ENCODE results near the gene SPATA2.
"Not testable (repeated sequence)": the region's sequence is repeated elsewhere in the genome, so short reads cannot be mapped to it uniquely, and the experiment has no call there.

The SPATA2 gene

DNA sequence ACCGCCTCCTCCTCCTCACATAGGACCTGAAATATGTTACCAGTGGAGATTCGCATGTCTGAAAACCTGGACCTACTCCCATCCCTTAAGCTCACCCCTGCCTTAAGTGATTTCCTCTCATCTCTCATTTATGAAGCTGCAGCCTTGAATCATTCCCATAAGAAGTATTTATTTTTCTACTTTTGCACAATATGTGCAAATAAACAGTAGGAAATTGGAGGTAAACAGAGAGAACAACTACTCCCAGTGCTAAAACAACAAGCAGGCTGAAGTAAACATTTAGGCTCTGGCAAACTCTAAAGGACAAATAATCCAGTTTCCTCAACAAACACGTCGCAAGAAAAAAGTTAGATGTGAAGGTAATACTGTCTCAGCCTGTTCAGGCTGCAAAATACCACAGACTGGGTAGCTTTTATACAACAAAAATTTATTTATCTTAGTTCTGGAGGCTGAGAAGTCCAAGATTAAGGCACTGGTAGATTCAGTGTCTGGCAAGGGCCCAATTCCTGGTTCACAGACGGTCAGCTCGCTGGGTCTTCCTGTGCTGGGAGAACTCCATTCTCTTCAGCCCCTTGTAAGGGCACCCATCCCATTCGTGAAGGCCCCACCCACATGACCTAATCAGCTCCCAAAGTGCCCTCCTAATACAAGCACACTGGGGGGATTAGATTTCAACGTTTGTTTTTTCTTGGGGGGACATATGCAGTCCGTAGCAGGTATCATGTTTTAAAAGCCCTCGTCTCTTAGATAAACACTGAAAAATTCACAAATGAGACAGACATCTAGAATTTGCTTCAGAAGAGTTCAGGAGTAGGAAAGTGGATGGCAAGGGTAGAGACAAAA, 15.6 kb downstream of the SPATA2 start:
- DNase-seq = no peak

DNA sequence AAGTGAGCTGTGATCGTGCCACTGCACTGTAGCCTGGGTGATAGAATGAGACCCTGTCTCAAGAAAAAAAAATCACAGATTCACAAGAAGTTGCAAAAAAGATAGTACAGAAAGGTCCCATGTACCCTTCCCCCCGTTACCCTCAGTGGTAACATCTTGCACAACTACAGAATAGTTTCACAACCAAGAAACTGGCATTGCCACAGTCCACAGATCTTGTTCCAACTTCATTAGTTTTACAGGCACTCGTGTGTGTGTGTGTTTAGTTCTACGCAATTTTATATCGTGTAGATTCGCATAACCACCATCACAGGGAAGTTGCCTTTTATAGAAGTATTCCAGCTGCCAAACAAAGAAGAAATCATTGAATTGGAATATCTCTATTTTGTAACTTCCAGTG, 19.1 kb downstream of the SPATA2 start:
- DNase-seq = no peak

DNA sequence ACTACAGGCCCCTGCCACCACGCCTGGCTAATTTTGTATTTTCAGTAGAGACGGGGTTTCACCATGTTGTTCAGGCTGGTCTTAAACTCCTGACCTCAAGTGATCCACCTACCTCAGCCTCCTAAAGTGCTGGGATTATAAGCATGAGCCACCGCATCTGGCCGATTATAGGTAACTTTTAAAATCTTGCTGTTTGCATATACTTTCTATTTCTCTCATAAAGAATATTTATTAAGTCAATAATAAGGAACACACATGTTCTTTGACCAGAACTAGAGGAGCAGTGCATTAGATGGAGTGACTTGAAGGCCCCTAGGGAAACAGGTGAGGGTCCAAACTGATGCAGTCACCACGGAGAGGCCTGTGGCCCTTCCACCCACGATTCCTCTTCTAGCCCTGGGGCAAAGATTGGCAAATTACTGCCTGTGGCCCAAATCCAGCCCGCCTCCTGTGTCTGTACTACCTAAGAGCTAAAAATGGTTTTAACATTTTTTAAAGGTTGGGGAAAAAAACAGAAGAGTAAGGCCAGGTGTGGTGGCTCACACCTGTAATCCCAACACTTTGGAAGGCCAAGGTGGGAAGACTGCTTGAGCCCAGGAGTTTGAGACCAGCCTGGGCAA, 19.7 kb downstream of the SPATA2 start:
- not testable (repeated sequence) for DNase-seq

DNA sequence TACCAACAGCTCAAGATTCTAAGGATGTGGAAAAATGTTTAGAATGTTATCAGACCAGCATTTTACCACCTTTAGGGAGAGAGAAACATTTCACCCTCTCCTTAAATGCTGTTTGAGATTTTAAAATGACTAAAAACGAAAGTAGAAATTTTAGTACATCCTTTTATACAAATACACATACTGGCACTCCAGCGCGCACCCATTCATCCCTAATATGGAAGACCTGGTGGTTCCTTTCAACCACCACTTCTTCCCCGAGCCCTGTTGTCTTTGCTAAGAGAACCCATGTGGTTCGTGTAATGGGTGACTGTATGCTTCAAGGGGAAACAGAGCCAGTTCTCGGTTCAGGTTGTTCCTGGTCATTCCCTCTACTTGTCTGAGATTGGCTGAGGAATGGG, 21.3 kb downstream of the SPATA2 start:
- no peak for DNase-seq

DNA sequence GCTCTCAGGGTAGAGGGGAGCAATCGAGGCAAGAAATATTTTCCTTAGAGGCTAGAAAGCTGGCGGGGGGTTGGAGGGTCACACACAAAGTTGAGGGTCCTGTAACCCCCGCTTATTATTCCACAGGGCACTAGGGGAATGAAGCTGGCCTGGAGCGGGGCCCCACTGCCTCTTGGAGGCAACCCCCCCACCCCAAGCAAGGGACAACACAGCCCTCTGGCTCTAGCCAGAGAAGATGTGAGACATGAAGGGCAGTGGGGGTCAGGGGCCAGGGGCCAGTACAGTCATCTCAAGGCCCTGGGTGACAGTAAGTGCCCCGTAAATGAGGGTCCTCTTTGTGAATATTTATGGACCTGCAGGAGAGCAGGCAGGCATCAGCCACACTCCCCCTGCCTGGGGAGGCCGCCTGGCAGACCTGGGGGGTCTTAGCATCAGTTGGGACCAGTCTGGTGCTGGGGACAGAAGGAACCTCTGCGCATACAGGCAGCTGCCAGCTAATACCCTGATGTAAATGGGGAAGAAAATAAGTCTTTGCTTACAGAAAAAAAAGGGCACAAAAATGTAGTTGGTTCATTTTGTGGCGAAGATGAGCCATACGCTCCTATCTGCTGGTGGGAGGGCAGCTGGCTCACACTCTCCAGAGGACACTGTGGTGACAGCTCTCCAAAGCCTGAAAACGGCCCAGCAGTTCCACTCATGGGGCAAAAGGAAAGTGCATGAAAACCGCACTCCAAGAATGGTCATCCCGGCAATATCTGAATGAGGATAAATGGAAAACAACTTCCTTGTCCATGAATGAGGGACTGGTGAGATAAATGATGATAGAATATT, 21.9 kb downstream of the SPATA2 start:
- no peak for DNase-seq

DNA sequence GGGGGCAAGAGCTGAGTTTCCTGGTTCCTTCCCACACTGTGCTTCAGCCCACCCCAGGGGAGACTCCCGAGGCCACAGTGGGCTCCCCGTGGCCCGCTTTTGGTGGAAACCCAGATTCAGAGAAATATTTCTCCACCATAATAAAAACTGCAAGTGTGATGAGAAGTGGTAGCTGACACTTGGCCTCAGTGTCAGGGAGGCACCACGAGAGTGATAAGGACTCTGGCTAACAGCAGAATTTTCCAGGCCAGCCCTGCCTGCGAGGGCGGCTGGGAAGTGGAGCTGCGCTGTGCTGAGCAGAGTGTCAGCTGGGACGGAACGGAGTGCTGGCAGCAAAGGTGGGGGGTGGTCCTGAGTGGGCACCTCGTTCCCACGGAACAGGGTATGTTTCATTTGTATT, 22.5 kb downstream of the SPATA2 start:
- DNase-seq = no peak

DNA sequence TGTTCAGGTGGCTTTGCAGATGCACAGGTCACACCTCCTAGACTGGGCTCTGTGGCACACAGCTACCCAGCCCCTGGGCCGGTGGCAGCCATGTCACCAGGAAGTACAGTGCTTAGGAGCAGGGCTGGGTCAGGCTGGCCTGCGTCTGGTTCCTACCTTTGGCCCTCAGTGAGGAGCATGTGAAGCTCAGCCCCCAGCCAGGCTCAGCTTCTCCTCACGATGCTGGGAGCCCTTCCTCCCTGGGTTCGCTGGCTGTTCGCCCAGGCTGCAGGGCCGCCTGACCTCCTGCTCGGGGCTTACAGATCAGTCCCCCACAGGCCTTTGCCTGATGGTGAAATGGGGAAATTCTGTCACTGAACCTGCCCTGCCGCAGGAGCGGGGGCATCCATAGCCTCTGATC, 23.1 kb downstream of the SPATA2 start:
- no peak for DNase-seq

DNA sequence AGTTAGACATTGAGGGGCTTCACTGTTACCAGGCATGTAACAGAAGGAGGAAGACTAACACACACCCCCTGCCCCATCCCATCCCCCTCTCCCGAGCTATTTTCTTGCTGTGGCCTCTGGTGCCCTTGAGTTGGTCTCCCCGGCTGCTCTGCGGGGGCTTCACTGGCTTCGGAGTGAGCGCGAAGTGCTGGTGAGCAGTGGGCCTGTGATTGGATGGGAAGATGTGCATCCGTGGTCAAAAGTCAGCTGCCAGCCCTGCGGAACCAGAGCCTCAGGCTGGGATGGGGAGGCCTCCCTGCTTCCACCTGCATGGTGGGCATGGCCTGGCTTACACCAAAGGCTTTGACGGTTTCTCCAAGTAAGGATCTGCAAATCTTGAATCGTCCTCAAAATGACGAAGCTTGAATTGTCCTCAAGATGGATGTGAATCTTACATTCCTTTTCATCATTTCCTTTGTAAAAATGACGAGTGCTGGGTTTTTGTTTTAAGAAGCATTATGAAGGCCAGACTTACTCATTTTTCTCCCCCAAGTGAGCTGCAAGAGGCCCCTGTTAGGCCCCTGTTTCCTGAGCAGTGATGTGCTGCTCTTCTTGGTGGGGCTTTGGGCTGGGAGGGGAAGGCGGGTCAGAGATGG, 23.7 kb downstream of the SPATA2 start:
- no peak for DNase-seq

DNA sequence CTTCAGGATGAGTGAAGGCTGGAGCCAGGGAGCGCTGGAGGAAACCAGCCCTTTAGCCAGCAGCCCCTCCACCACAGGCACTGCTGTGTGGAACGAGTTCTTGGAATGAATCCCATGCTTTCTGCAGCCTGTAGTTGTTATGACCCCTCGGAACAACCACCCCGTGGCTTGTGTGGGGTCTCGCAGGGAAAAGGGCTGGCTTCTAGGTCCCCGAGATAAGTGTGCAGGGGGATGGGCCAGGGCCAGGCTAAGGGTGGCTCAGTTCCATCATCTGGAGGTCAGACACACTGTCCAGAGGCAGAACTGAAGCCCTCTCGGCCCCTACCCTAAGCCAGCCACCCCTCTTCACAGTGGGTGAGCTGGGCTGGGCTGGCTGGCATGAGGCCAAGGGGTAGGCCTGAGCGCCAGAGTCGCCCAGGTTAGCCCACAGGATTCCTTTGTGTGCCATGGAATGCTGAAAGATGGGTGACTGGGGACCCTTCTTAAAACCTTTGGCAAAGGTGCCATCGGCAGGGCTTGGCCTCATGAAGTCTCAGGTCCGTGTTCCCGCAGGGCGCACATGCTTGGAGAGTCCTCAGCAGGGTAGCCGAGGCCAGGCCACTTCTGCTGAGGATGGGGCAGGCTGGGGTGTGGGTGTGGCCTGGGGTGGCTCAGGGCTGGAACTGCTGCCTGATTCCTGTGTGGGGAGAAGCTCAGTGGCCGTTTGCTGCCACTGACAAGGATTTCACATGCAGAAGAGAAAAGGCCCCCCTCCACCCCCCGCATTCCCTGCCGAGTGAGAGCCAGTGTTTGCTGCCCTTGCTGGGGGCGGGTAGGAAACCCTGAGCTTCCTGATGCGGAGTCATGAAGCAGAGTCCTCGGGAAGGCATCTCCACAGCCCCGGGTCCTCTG, 24.6 kb downstream of the SPATA2 start:
- DNase-seq = no peak

DNA sequence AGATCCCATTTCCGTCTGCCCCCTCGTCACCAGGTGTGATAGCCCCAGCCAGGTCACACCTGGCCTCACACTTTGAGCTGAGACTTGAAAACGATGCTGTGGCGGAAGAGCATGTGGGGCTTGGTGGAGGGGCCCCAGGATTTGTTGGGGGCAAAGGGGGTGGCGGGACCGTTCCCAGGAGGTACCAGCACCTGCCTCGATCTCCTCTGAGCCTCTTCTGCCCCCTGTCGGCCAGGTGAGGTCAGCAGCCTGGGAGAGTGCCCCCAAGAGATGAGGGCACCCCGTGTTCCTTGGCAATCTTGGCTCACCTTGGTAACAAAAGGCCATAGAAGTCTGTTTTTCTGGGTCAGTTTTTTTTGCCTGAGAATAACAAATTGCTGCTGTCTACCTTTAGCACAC, 25.4 kb downstream of the SPATA2 start:
- DNase-seq = no peak

DNA sequence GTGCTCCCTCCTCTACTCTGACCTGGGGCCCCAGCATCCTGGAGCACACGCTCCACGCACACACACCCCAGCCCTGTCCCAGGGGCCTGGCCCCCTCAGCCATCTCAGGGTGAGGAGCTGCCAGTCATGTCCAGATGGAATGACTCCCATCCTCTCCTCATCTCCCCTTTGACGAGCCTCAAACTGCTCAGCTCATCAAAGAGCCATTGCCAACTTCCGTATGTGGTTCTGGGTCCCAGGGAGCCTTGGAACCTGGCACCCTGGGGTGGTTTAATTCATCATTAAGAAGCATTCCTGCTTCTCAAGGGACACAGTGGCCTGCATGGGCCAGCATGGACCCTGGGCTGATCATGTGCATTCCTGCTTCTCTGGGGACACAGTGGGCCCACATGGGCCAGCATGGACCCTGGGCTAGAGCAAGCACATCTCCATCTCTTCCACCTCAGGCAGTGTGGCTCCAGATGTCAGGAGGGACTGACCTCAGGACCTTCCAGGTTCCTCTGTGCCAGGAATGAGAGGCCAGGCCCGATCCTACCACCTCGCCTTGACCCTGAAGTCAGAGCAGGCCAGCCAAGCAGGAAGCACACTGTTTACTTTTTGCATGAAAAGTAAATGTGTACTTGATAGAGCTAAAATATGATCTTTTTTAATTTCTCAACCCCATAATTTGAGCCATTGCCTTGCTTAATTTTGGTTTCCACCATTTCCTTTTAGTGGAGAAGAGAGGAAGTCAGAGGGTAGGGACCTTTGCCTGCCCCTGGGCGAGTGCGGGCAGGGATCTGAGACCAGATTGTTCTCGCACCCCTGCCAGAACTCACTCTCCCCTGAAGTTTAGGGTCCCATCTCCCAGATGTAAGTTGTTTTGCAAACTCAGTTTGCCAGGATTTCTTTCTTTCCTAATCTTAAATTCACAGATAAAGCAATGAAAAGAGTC, 26.1 kb downstream of the SPATA2 start:
- DNase-seq = no peak

DNA sequence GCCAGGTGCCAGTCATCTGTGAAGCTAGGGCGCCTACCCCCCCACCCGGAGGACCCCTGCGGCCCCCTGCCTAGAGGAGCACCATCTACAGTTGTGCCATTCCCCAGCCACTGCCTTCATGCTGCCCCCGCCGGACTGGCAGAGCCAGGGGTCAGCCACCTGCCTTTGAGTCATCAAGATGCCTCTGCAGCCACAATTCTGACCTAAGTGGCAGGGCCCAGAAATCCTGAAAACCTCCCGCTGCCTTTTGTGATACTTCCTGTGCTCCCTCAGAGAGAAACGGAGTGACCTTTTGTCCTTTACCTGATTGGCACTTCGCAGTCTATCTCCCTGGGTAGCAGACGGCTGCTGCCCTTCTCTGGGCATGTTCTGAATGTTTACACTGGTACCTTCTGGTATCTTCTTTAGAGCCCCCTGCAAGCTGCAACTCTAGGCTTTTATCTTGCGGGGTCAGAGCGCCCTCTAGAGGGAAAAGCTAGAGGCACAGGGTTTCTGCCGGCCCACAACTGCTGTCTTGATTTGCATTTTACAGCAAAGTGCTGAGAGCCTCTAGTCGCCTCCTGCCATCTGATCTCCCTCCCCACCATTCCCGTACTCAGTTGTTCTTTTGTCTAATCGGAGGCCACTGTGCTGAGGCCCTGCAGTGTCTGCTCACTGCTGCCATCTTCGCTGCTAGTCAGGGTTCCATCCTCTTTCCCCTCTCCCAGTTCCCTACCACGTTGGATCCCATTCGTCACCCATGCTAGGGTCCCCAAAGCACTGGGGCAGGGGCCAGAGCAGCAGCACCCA, 26.9 kb downstream of the SPATA2 start:
- no peak for DNase-seq

DNA sequence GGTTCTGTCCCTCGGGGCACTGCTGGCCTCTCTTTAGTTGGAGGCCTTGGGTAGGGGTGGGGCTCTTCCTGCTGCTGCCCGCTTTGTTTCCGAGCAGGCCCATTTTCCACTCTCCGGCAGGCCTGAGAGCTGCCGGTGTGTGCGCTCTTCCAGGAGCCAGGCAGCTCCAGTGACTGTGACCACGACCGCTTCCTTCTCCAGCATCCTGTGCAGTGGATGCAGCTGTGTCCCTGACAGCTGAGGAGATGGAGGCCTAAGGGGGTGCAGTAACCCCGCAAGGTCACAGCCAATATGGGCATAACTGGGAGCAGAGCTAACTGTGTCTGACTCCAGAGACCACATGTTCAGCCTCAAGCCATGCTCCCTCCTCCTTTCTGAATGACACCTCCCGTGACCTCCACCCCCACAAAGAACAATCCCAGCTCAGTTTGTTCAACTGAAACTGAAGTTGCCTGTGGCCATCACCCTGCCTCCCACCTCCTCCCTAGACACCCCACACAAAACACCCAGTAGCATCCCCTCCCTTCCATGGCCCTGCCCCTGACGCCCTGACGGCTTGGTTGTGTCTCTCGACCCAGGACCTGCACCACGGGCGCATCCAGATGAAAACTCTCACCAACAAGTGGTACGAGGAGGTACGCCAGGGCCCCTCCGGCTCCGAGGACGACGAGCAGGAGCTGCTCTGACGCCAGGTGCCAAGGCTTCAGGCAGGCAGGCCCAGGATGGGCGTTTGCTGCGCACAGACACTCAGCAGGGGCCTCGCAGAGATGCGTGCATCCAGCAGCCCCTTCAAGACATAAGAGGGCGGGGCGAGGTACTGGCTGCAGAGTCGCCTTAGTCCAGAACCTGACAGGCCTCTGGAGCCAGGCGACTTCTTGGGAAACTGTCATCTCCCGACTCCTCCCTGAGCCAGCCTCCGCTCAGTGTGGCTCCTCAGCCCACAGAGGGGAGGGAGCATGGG, 27.8 kb downstream of the SPATA2 start:
- no peak for DNase-seq

DNA sequence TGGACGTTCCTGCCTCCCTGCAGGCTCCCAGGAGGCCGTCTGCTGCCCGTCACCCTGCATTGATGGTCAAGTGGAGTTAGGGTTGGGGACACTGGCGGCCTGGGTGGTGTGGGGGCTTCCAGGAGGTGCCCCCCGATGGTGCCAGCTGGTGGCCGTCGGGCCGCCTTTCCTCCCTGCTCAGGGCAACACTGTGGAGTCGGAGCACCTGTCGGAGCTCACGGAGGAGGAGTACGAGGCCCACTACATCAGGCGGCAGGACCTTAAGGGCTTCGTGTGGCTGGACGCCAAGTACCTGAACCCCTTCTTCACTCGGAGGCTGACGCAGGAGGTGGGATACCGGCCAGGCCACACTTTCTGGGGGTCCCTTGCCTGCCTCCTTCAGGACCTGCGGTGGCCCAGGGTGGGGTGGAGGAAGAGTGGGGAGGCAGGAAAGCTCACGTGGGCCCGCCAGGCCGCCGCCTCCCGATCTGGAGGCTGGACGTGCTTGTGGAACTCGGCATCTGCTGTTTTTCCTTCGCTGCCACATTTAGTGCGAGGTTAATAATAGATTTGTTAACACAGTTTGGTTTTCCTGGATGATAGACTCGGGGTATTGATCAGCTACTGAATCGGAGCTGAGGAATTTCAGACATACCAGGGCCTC, 28.6 kb downstream of the SPATA2 start:
- DNase-seq = no peak

DNA sequence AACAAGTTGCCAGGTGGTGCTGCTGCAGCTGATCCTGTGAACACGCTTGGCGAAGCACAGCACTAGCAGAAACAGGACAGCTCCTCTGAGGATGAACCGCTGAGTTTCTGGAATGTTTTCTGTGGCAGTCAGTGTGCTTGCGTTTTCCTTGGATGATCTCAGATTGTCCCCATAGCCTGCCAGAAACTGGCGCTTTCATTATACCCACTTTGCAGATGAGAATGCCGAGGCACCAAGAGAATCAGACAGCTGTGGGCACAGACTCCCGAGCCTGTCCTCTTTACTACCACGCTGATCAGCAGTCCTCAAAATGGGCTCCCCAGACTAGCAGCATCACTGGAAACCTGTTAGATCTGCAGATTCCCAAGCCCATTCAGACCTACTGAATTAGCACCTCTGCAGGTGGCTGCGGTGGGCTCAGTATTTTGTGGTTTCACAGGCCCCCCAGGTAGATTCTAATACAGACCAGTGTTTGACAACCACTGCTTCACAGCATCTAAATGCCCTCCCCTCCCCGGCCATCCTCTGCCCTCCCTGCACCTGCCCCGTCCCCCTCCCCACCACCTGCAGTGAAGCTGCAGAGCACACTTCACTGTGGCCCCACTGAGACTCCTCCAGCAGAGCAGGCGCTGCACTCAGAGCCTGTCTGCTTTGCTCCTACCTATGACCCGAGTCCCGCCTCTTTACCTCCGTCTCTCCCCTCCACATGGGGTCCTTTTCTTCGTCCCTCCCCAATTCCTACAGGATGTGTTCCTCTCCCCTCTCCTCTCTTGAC, 29.6 kb downstream of the SPATA2 start:
- DNase-seq = no peak

DNA sequence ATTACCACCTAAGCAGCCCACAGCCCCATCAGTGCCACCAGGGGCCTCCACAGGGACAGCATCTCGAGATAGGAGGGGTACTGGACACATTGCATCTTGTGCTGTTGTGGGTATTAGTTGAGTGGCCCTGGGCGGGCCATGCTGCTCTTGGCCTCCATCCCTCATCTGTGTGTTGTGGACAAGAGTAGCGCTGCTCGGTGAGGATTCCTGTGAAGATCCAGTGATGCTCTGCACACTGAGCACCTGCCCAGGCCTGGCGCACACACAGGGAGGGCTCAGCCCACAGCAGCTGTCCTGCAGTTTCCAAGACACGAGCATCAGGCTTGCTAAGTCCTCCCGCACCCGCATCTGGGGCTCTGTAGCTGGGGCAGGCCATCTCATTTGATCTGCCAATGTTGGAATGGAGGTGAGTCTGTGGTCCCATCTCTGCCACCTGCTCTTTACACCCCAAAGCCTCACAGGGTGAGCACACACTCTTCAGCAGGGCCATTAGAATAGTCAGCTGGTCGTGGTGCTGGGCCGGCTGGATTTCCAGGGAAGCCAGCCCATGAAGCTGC, 32.0 kb downstream of the SPATA2 start:
- no peak for DNase-seq

All from NCI-H774 (cell line).